Right cardiac atrium (tissue), 5 donors: ENCODE data around the gene SSC4D. TPM values are rescaled to one million over a fixed set of nuclear protein-coding genes. Genes with fewer than 3 reads are reported as not detected.
"Not testable (repeated sequence)": the region's sequence is repeated elsewhere in the genome, so short reads cannot be mapped to it uniquely, and the experiment has no call there.

ENCODE experiments used
- ATAC-seq, 2 donors: fragments of 200-7000 bp; cut with Tn5 transposase; one replicate each; pipeline versions ENCODE4 v1.8.0 to v1.9.1; 2020; ENCODE audit warnings: moderate library complexity in 2 of 2, mild to moderate bottlenecking in 1 of 2
- DNase-seq, 3 donors: peaks; one replicate each; pipeline ENCODE4 v3.0.0-alpha.2; 2020
- H3K27ac ChIP-seq: one replicate; pipeline ENCODE4 v1.5.1; 2013; ENCODE audit warnings: mild to moderate bottlenecking, low read length, control low read depth, moderate library complexity
- H3K27me3 ChIP-seq: one replicate; pipeline ENCODE4 v1.6.1; 2013; ENCODE audit not compliant: control insufficient read depth, insufficient read depth
- H3K4me1 ChIP-seq: one replicate; pipeline ENCODE4 v1.6.1; 2013; ENCODE audit warnings: low read length; ENCODE audit not compliant: control insufficient read depth, insufficient read depth
- H3K4me3 ChIP-seq: one replicate; pipeline ENCODE4 v1.5.1; 2013; ENCODE audit warnings: low read length, control low read depth
- H3K9me3 ChIP-seq: one replicate; pipeline ENCODE4 v1.6.1; 2013; ENCODE audit warnings: low read length; ENCODE audit not compliant: control insufficient read depth
- WGBS: extraction: QIAGEN DNeasy Blood & Tissue Kit; methylation state at CpG from one replicate; pipeline ENCODE4 v1.1.7; 2013; 5-methylcytosine and 5-hydroxymethylcytosine counted together
- intact Hi-C, 4 donors: fragments of 100-400 bp; cut with DNase I; formaldehyde crosslinking; loops; one replicate each; pipeline versions ENCODE4 v1.11.0 to v1.14.0; 2022 to 2023
- polyA plus RNA-seq: library from polyadenylated mRNA; stranded (reverse); fragments of 200-250 nt; gene quantifications from one replicate; pipeline ENCODE4 v1.2.3, GENCODE V29; 2013
- total RNA-seq, 4 donors: library from RNA; stranded (reverse); fragmentation: NEBNext Ultra II Directional; extraction: Animal tissue kit (Norgen Biotek cat#: 25700); gene quantifications; one replicate each; pipeline ENCODE4 v1.2.1, GENCODE V29; 2021
- donor health status: healthy with polysubstance abuse.
- donor health status: DM: no; HTN: yes; CAD: no.
- donor health status: DM: no; HTN: no; CAD: no.
- donor health status: DM: no; HTN: yes; CAD: no; lungs with severe emphysema.
- donor health status: DM: yes; HTN: yes; CAD: no.

SSC4D gene
- total and polyA plus RNA-seq, 5 donors: 0.78 to 2.1 (median 1.0) TPM

DNA sequence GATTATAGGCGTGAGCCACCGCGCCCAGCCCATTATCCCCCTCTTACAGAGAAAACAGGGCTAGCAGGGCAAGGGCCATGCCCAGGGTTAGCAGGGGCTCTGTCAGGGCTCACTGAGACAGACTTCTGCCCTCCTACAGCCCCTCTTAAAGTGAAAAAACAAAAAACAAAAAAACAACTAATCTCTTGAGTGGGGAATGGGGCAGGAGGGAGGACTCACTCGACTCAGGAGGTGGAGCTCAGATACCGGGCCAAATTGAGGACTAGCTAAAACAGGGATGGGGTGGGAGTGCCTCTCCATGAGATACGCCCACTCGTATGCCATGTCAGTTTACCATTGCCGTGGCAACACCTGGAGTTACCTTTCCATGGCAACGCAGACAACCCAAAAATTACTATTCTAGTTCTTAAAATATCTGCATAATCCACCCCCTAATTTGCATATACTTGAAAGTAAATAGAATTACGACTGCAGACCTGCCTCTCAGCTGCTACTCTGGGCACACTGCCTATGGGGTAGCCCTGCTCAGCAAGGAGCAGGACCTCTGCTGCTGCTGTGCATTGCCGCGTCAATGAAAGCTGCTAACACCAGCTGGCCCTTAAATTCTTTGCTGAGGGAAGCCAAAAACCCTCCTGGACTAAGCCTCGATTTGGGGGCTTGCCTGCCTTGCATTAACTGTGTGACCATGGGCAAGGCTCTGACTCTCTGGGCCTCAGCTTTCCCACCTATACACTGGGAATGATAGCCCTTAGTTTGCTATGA is 13.4 kb downstream of the SSC4D start:
- no peaks in the 10 kb centered on the region for H3K27me3 ChIP-seq
- no peak overlapping the region for H3K27ac ChIP-seq
- ATAC-seq (no peak), DNase-seq (no peak)
- H3K4me3 ChIP-seq: no peak overlapping the region
- intact Hi-C loops: loop anchor here in 1 of 4 donors (10.0 kb wide), 1 partner anchor 51 kb away; no protein-coding TSS in a partner anchor
- 68% methylated on average over 13 of the region's 13 CpGs for WGBS
- H3K4me1 ChIP-seq: peaks cover 3% of the 10 kb centered on the region
- no peaks in the 10 kb centered on the region for H3K9me3 ChIP-seq

- H3K4me1 ChIP-seq, ATAC-seq, H3K4me3 ChIP-seq, DNase-seq, H3K27me3 ChIP-seq, H3K27ac ChIP-seq, H3K9me3 ChIP-seq: not testable (repeated sequence)
- intact Hi-C loops: loop anchor here in 1 of 4 donors (10.0 kb wide), 1 partner anchor 51 kb away; no protein-coding TSS in a partner anchor
- 93% methylated on average over 11 of the region's 11 CpGs for WGBS
Measured at GRCh38 chr7:76395605-76395964, 13.9 kb downstream of the SSC4D start.

- no peak for DNase-seq
- intact Hi-C loops: loop anchor here in 1 of 4 donors (10.0 kb wide), 1 partner anchor 50 kb away; no protein-coding TSS in a partner anchor
- Histone ChIP-seq H3K4me1 (peaks cover 3% of the 10 kb centered on the region), H3K9me3 (no peaks in the 10 kb centered on the region), H3K27ac (no peak overlapping the region), H3K4me3 (no peak overlapping the region), H3K27me3 (no peaks in the 10 kb centered on the region)
- WGBS: 87% methylated on average over 9 of the region's 9 CpGs
- ATAC-seq: no peak
Measured at GRCh38 chr7:76394957-76395356, 14.5 kb downstream of the SSC4D start.

DNA sequence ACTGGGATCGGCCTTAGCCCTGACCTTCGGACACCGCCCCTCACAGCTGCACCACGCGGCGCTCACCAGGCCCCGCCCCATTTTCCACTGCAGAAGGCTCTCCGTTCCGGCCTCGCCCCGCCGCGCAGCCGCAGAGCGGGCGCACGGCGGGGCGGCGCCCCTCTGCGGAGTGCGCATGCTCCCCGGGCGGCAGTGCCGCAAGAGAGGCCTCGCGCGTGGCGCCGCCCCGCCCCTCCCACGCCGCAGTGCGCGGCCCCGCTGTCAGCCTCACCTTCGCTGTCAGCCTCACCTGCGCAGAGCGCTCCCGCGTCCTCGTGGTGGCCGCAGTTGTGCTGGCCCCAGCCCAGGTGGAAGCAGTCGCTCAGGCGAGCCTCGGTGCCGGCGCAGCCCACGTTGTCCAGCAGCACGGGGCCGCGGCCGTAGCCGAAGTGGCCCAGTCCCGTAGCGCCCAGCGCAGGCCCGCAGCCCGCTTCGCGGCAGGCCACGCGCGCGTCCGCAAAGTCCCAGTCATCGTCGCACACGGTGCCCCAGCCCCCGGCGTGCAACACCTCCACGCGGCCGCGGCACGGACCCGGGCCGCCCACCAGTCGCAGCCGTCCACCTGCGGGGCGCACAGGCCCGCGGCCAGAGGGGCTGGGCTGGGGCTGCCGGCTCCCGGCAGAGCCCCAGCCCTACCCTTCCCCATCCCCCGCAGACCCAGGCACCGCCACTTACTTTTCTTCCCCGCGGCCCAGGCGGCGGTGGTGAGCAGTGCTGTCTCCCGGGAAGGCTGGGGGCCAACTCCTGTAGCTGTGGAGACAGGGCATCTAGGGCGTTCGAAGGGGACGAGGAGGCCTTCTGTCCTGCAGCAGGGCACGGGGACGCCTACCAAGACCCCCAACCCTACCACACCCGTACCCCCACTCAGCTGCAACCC is 16.1 kb downstream of the SSC4D start:
- Histone ChIP-seq H3K4me3 (peak overlapping the region; percentile 33), H3K27ac (peak overlapping the region; percentile 89), H3K9me3 (no peaks in the 10 kb centered on the region), H3K4me1 (peaks cover 3% of the 10 kb centered on the region), H3K27me3 (no peaks in the 10 kb centered on the region)
- 2% methylated on average over 99 of the region's 99 CpGs for WGBS
- DNase-seq (peak; percentile 97 to 98 (median 98)), ATAC-seq (peak; percentile 92 to 94)
- intact Hi-C loops: loop anchor here in 1 of 4 donors (10.0 kb wide), 1 partner anchor 49 kb away; no protein-coding TSS in a partner anchor

- peak in 1 of 2 donors; percentile 0 for ATAC-seq
- WGBS: 40% methylated on average over 12 of the region's 12 CpGs
- Histone ChIP-seq H3K27me3 (no peaks in the 10 kb centered on the region), H3K4me1 (peaks cover 3% of the 10 kb centered on the region), H3K4me3 (peak overlapping the region; percentile 7), H3K9me3 (no peaks in the 10 kb centered on the region), H3K27ac (peak overlapping the region; percentile 89)
- intact Hi-C loops: loop anchor here in 1 of 4 donors (10.0 kb wide), 1 partner anchor 48 kb away; no protein-coding TSS in a partner anchor
- no peak for DNase-seq
Measured at GRCh38 chr7:76392531-76393115, 16.9 kb downstream of the SSC4D start.

GRCh38 chr7:76390092-76390491 is 19.4 kb downstream of the SSC4D start:
- WGBS: 97% methylated on average over 13 of the region's 13 CpGs

DNA sequence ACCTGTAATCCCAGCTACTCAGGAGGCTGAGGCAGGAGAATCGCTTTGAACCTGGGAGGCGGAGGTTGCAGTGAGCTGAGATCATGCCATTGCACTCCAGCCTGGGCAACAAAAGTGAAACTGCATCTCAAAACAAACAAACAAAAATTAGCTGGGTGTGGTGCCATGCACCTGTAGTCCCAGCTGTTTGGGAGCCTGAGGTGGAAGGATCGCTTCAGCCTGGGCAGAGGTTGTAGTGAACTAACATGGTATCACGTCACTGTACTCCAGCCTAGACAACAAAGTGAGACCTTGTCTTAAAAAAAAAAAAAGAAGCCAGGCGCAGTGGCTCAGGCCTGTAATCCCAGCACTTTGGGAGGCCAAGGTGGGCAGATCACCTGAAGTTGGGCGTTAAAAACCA is 21.7 kb downstream of the SSC4D start:
- WGBS: 98% methylated on average over 6 of the region's 6 CpGs
- H3K27me3 ChIP-seq, H3K27ac ChIP-seq, H3K4me1 ChIP-seq, DNase-seq, intact Hi-C loops, H3K4me3 ChIP-seq, ATAC-seq, H3K9me3 ChIP-seq: not testable (repeated sequence)

More at GRCh38 chr7:76390092-76390491, 19.4 kb downstream of the SSC4D start:
- ATAC-seq (no peak), DNase-seq (no peak)
- intact Hi-C loops: loop anchor here in 1 of 4 donors (10.0 kb wide), 1 partner anchor 45 kb away; no protein-coding TSS in a partner anchor
- peaks cover 3% of the 10 kb centered on the region for H3K4me1 ChIP-seq
- H3K27me3 ChIP-seq: no peaks in the 10 kb centered on the region
- no peak overlapping the region for H3K27ac ChIP-seq
- H3K9me3 ChIP-seq: no peaks in the 10 kb centered on the region
- H3K4me3 ChIP-seq: no peak overlapping the region

GRCh38 chr7:76386691-76387260 is 22.7 kb downstream of the SSC4D start:
- Histone ChIP-seq H3K4me1 (no peaks in the 10 kb centered on the region), H3K27me3 (no peaks in the 10 kb centered on the region), H3K27ac (no peak overlapping the region), H3K4me3 (no peak overlapping the region), H3K9me3 (no peaks in the 10 kb centered on the region)
- intact Hi-C loops: no loop called here
- DNase-seq: peak in 1 of 3 donors; percentile 2
- no peak for ATAC-seq
- WGBS: 81% methylated on average over 11 of the region's 11 CpGs

- H3K27ac ChIP-seq: no peak overlapping the region
Measured at GRCh38 chr7:76383089-76383944, 26.2 kb downstream of the SSC4D start.

GRCh38 chr7:76381814-76382213 is 27.7 kb downstream of the SSC4D start:
- 93% methylated on average over 7 of the region's 7 CpGs for WGBS
- peaks cover 8% of the 10 kb centered on the region for H3K4me1 ChIP-seq

More at GRCh38 chr7:76383089-76383944, 26.2 kb downstream of the SSC4D start:
- peaks cover 5% of the 10 kb centered on the region for H3K4me1 ChIP-seq
- DNase-seq: no peak
- no peaks in the 10 kb centered on the region for H3K27me3 ChIP-seq
- no peak for ATAC-seq
- H3K9me3 ChIP-seq: no peaks in the 10 kb centered on the region
- H3K4me3 ChIP-seq: no peak overlapping the region
- intact Hi-C loops: no loop called here
- WGBS: 66% methylated on average over 13 of the region's 13 CpGs

More at GRCh38 chr7:76381814-76382213, 27.7 kb downstream of the SSC4D start:
- DNase-seq (peak in 1 of 3 donors; percentile 46), ATAC-seq (no peak)
- Histone ChIP-seq H3K27ac (no peak overlapping the region), H3K27me3 (no peaks in the 10 kb centered on the region), H3K9me3 (no peaks in the 10 kb centered on the region), H3K4me3 (no peak overlapping the region)
- intact Hi-C loops: no loop called here
